NT2/D1 (cell line): ENCODE data around the gene PLIN4.

ENCODE experiments used
- SUZ12 ChIP-seq: IDR thresholded peaks from 2 replicates; pipeline ENCODE4 v1.6.1; 2011; ENCODE audit not compliant: insufficient read length, insufficient read depth; ENCODE audit errors: extremely low read depth
- YY1 ChIP-seq: IDR thresholded peaks from 2 replicates; pipeline ENCODE4 v1.6.1; 2011; ENCODE audit not compliant: insufficient read length, insufficient read depth
- ZNF274 ChIP-seq: IDR thresholded peaks from 2 replicates; pipeline ENCODE4 v1.6.1; 2011; ENCODE audit warnings: mild to moderate bottlenecking, low read depth, low read length

DNA sequence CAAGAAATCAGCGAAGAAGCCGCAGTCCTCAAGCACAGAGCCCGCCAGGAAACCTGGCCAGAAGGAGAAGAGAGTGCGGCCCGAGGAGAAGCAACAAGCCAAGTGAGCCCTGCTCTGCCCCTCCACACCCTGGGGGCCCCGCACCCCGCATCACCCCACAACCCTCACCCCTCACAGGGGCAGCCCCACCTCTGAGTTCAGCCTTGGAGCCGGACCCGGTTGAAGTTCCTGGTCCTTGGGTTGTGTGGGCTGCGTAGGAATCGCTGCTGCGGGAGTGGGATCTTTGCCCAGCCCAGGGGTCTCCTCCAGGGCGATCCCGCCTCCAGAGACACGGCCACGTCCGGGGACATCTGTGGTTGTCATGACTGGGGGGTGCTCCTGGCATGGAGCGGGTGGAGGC, 22.0 kb downstream of the PLIN4 start:
- TF ChIP-seq ZNF274 (no peak), SUZ12 (no peak), YY1 (no peak)
